Measurements from ENCODE around the gene FBXO31. TPM values are rescaled to one million over a fixed set of nuclear protein-coding genes. Genes with fewer than 3 reads are reported as not detected.

Gene FBXO31
- total and polyA plus RNA-seq, 2 of the 13 experiments (the other 11 are each of a cell fraction or from before 2014, with no cell fraction given), result 92.4 to 101 TPM

- no peak for TF ChIP-seq RNF219 (CRISPR knock-in tag; IDR thresholded peaks at IDR 0.05)
Measured at GRCh38 chr16:87343753-87344050, 39.9 kb downstream of the FBXO31 start (continued).

- 98% methylated on average over 17 of the region's 26 CpGs for WGBS (ENCODE audit: low lambda C conversion rate)
- TF ChIP-seq MTA1 (CRISPR knock-in tag; IDR thresholded peaks at IDR 0.05; ENCODE audit: borderline replicate concordance) (no peak), EZH2 (conservative IDR thresholded peaks at IDR 0.05; ENCODE audit: low read depth, low read length) (no peak), GABPB1 (CRISPR knock-in tag; IDR thresholded peaks at IDR 0.05) (no peak), CENPBD1 (CRISPR knock-in tag; IDR thresholded peaks at IDR 0.05; ENCODE audit: borderline replicate concordance, low read depth) (no peak), DBP (CRISPR knock-in tag; IDR thresholded peaks at IDR 0.05; ENCODE audit: not compliant biosample characterization) (no peak), AKAP8 (CRISPR knock-in tag; IDR thresholded peaks at IDR 0.05) (0 out of 2 replicates have a peak, but pooled peaks have one; percentile 75), REXO4 (CRISPR knock-in tag; IDR thresholded peaks at IDR 0.05; ENCODE audit: borderline replicate concordance) (no peak), POLR2A (IDR thresholded peaks at IDR 0.05; ENCODE audit: insufficient read depth in 1 of 2, low read depth in 2 of 2, low read length in 2 of 2) (peak in 1 of 2 experiments; percentile 22; a peak in 1 of 4 replicates), PHF8 (CRISPR knock-in tag; IDR thresholded peaks at IDR 0.05) (no peak), MAFF (IDR thresholded peaks at IDR 0.05; ENCODE audit: low read depth, low read length) (no peak), ZNF558 (CRISPR knock-in tag; IDR thresholded peaks at IDR 0.05; ENCODE audit: borderline replicate concordance) (no peak), ZNF281 (CRISPR knock-in tag; IDR thresholded peaks at IDR 0.05; ENCODE audit: borderline replicate concordance) (no peak), ATF7-NPFF (CRISPR knock-in tag; IDR thresholded peaks at IDR 0.05; ENCODE audit: low read depth) (no peak), ZNF672 (CRISPR knock-in tag; IDR thresholded peaks at IDR 0.05) (no peak), NFKB2 (CRISPR knock-in tag; IDR thresholded peaks at IDR 0.05; ENCODE audit: borderline replicate concordance) (no peak), ZNF605 (CRISPR knock-in tag; IDR thresholded peaks at IDR 0.05) (no peak)
Measured at GRCh38 chr16:87342978-87343752, 40.4 kb downstream of the FBXO31 start.

More at GRCh38 chr16:87342978-87343752, 40.4 kb downstream of the FBXO31 start:
- H2AFZ ChIP-seq (ENCODE audit: low read length), result no peak overlapping the region
- ATAC-seq (peak; percentile 12), DNase-seq (ENCODE audit: low spot score) (no peak), FAIRE-seq (no peak)
- in situ Hi-C loops (cut with HindIII; ENCODE audit: extremely low pct_ligation_motif_present, low pct_unique_long_range_greater_than_20kb) (no loop called here), intact Hi-C loops (cut with micrococcal nuclease; ENCODE audit: unreplicated experiment) (no loop called here)
- no peak overlapping the region for H3K4me2 ChIP-seq (ENCODE audit: low read depth, low read length)
- no peak overlapping the region for H3K9ac ChIP-seq (ENCODE audit: insufficient read depth, low read depth, low read length)
- no peaks in the 10 kb centered on the region for H3K4me1 ChIP-seq (ENCODE audit: insufficient read depth, low read length)
- H3K36me3 ChIP-seq (replicated peaks in 1 of 2; ENCODE audit: control insufficient read depth in 1 of 2, insufficient read depth in 2 of 2, low read length in 2 of 2), result peaks cover 68 to 89% of the 10 kb centered on the region in 2 experiments
- peaks cover 86% of the 10 kb centered on the region for H4K20me1 ChIP-seq (ENCODE audit: insufficient read depth, low read length)
- POLR2A ChIA-PET, result interaction anchor here (0.7 to 1.2 kb wide), 2 partner anchors 13 to 26 kb away, joined by 3 to 6 read pairs; partner anchors contain the start of gene C16orf95
- H3K9me3 ChIP-seq (ENCODE audit: low read length), result no peaks in the 10 kb centered on the region
- H3K27me3 ChIP-seq (ENCODE audit: control insufficient read depth in 1 of 2, insufficient read depth in 2 of 2, low read length in 2 of 2), result no peaks in the 10 kb centered on the region
- peaks cover 78% of the 10 kb centered on the region for H3K79me2 ChIP-seq (ENCODE audit: insufficient read depth, low read length)
- CTCF ChIA-PET (ENCODE audit: low intra/inter-chr PET ratio, low total read pairs), result no interaction called here
- no TSS peak for BruUV-seq (replicated peaks)
- no peak overlapping the region for H3K4me3 ChIP-seq (replicated peaks in 1 of 3; ENCODE audit: insufficient read depth in 1 of 3, low read depth in 2 of 3, low read length in 3 of 3)
- H3K27ac ChIP-seq (ENCODE audit: extremely low read length, insufficient read depth, low read length), result no peak overlapping the region

All from HepG2 (cell line).